H9 (cell line): ENCODE data around the gene PTGFRN. TPM values are rescaled to one million over a fixed set of nuclear protein-coding genes. Genes with fewer than 3 reads are reported as not detected.

Experiments
- DNase-seq: peaks from one replicate; pipeline ENCODE4 v3.0.0-alpha.2; 2017
- H2AFZ ChIP-seq: one replicate; pipeline ENCODE4 v1.6.1; 2013; ENCODE audit warnings: mild to moderate bottlenecking, low read length, control low read depth, moderate library complexity
- H2AK5ac ChIP-seq: 2 replicates; pipeline ENCODE4 v1.6.1; 2013; ENCODE audit warnings: low read length, control low read depth, mixed read lengths; ENCODE audit not compliant: insufficient read length
- H2BK120ac ChIP-seq: one replicate; pipeline ENCODE4 v1.6.1; 2013; ENCODE audit warnings: low read depth, mild to moderate bottlenecking, low read length, control low read depth, inconsistent platforms; ENCODE audit not compliant: poor library complexity, severe bottlenecking
- H2BK12ac ChIP-seq: 2 replicates; pipeline ENCODE4 v1.6.1; 2013; ENCODE audit warnings: low read length, control low read depth, mixed read lengths, low read depth; ENCODE audit not compliant: insufficient read length
- H2BK15ac ChIP-seq: 2 replicates; pipeline ENCODE4 v1.6.1; 2013; ENCODE audit warnings: low read depth, low read length, control low read depth
- H2BK20ac ChIP-seq: one replicate; pipeline ENCODE4 v1.6.1; 2013; ENCODE audit warnings: low read depth, mild to moderate bottlenecking, low read length, control low read depth, inconsistent platforms; ENCODE audit not compliant: poor library complexity, severe bottlenecking
- H2BK5ac ChIP-seq: 2 replicates; pipeline ENCODE4 v1.6.1; 2013; ENCODE audit warnings: low read length, control low read depth, mixed read lengths; ENCODE audit not compliant: insufficient read length
- H3K14ac ChIP-seq: 2 replicates; pipeline ENCODE4 v1.6.1; 2013; ENCODE audit warnings: low read length, control low read depth; ENCODE audit not compliant: insufficient read depth
- H3K18ac ChIP-seq: 2 replicates; pipeline ENCODE4 v1.6.1; 2013; ENCODE audit warnings: low read depth, mild to moderate bottlenecking, mixed read lengths, low read length, control low read depth; ENCODE audit not compliant: insufficient read length
- H3K23ac ChIP-seq: 2 replicates; pipeline ENCODE4 v1.6.1; 2013; ENCODE audit warnings: low read length, control low read depth, mixed read lengths, low read depth; ENCODE audit not compliant: insufficient read length
- H3K23me2 ChIP-seq: 2 replicates; pipeline ENCODE4 v1.6.1; 2013; ENCODE audit warnings: low read depth, mild to moderate bottlenecking, mixed read lengths, low read length, control low read depth; ENCODE audit not compliant: insufficient read length, poor library complexity, severe bottlenecking
- H3K27ac ChIP-seq: 2 replicates; pipeline ENCODE4 v1.5.1; 2013; ENCODE audit warnings: low read length, control low read depth, mixed read lengths, low read depth; ENCODE audit not compliant: insufficient read length
- H3K27me3 ChIP-seq: 2 replicates; pipeline ENCODE4 v1.6.1; 2013; ENCODE audit warnings: low read length, control low read depth, inconsistent platforms; ENCODE audit not compliant: insufficient read depth
- H3K4ac ChIP-seq: 2 replicates; pipeline ENCODE4 v1.6.1; 2013; ENCODE audit warnings: low read depth, mild to moderate bottlenecking, control low read depth, inconsistent platforms, low read length, moderate library complexity
- H3K4me1 ChIP-seq: 2 replicates; pipeline ENCODE4 v1.6.1; 2013; ENCODE audit warnings: low read length, control low read depth, inconsistent platforms; ENCODE audit not compliant: insufficient read depth
- H3K4me2 ChIP-seq: 2 replicates; pipeline ENCODE4 v1.6.1; 2013; ENCODE audit warnings: low read length, control low read depth, mixed read lengths; ENCODE audit not compliant: insufficient read length, insufficient read depth
- H3K56ac ChIP-seq: 2 replicates; pipeline ENCODE4 v1.6.1; 2013; ENCODE audit warnings: low read depth, mild to moderate bottlenecking, mixed read lengths, low read length, control low read depth; ENCODE audit not compliant: insufficient read length
- H3K79me1 ChIP-seq: 2 replicates; pipeline ENCODE4 v1.6.1; 2013; ENCODE audit warnings: low read depth, mild to moderate bottlenecking, moderate library complexity, low read length, control low read depth, inconsistent platforms; ENCODE audit not compliant: insufficient read depth, poor library complexity, severe bottlenecking
- H3K79me2 ChIP-seq: 2 replicates; pipeline ENCODE4 v1.6.1; 2013; ENCODE audit warnings: low read length, control low read depth, inconsistent platforms; ENCODE audit not compliant: insufficient read depth
- H3K9ac ChIP-seq: 2 replicates; pipeline ENCODE4 v1.6.1; 2013; ENCODE audit warnings: low read length, control low read depth, mixed read lengths; ENCODE audit not compliant: insufficient read length; ENCODE audit errors: extremely low read depth
- H3K9me3 ChIP-seq: one replicate; pipeline ENCODE4 v1.6.1; 2013; ENCODE audit warnings: low read depth, low read length, inconsistent platforms; ENCODE audit not compliant: control insufficient read depth
- H3T11ph ChIP-seq: one replicate; pipeline ENCODE4 v1.6.1; 2013; ENCODE audit warnings: mild to moderate bottlenecking, low read length, control low read depth, inconsistent platforms
- H4K20me1 ChIP-seq: one replicate; pipeline ENCODE4 v1.6.1; 2013; ENCODE audit not compliant: control insufficient read depth, insufficient read length, insufficient read depth
- H4K5ac ChIP-seq: 2 replicates; pipeline ENCODE4 v1.6.1; 2013; ENCODE audit warnings: low read depth, mild to moderate bottlenecking, mixed read lengths, low read length, control low read depth; ENCODE audit not compliant: insufficient read length
- H4K8ac ChIP-seq: replicated peaks from 2 replicates; pipeline ENCODE4 v1.6.1; 2013; ENCODE audit warnings: low read length, control low read depth, mixed read lengths, low read depth; ENCODE audit not compliant: insufficient read length
- H4K91ac ChIP-seq: 2 replicates; pipeline ENCODE4 v1.6.1; 2013; ENCODE audit warnings: low read depth, mild to moderate bottlenecking, moderate library complexity, mixed read lengths, low read length, control low read depth; ENCODE audit not compliant: insufficient read length
- H3K27ac Mint-ChIP-seq, 3 experiments: 2 replicates in 2 of 3; 3 replicates in 1 of 3; pipeline ENCODE4 v1.8.0; 2020 to 2021; ENCODE audit warnings: mixed read lengths in 3 of 3, mild to moderate bottlenecking in 1 of 3, moderate library complexity in 1 of 3
- H3K27me3 Mint-ChIP-seq: 2 replicates; pipeline ENCODE4 v1.8.0; 2021; ENCODE audit warnings: low read depth, mild to moderate bottlenecking, moderate library complexity, mixed read lengths
- H3K36me3 Mint-ChIP-seq, 3 experiments: 2 replicates in 2 of 3; 3 replicates in 1 of 3; pipeline ENCODE4 v1.8.0; 2020 to 2021; ENCODE audit warnings: low read depth in 3 of 3, mixed read lengths in 3 of 3; ENCODE audit not compliant: insufficient read depth in 1 of 3
- H3K4me1 Mint-ChIP-seq, 2 experiments: 2 replicates each; pipeline ENCODE4 v1.8.0; 2020; ENCODE audit warnings: mixed read lengths in 2 of 2
- H3K4me3 Mint-ChIP-seq, 2 experiments: 2 replicates in 1 of 2; 3 replicates in 1 of 2; pipeline ENCODE4 v1.8.0; 2020 to 2021; ENCODE audit warnings: mild to moderate bottlenecking in 2 of 2, mixed read lengths in 2 of 2, moderate library complexity in 1 of 2
- H3K9me3 Mint-ChIP-seq, 2 experiments: 2 replicates in 1 of 2; 3 replicates in 1 of 2; pipeline ENCODE4 v1.8.0; 2020; ENCODE audit warnings: mild to moderate bottlenecking in 2 of 2, mixed read lengths in 2 of 2, moderate library complexity in 1 of 2
- CTCF ChIP-seq: fragments of 200-600 bp; sonication (generic); conservative IDR thresholded peaks from 3 replicates; pipeline ENCODE4 v1.8.0; 2021; ENCODE audit warnings: antibody characterized with exemption, mild to moderate bottlenecking
- WGBS: extraction: QIAGEN DNeasy Blood & Tissue Kit; methylation state at CpG from one replicate; pipeline ENCODE4 v1.1.7; 2013; ENCODE audit warnings: missing lambda C conversion rate, low lambda C conversion rate, mixed read lengths; ENCODE audit not compliant: insufficient read length; ENCODE audit errors: extremely low coverage; 5-methylcytosine and 5-hydroxymethylcytosine counted together
- total RNA-seq: library from RNA; stranded (reverse); gene quantifications from 2 replicates; pipeline ENCODE4 v1.2.1, GENCODE V29; 2021

Gene PTGFRN
- total RNA-seq, 1 experiment from 2014 or later = 26.3 TPM

- Histone ChIP-seq H3T11ph (no peak overlapping the region), H3K23me2 (no peaks in the 10 kb centered on the region), H3K79me1 (no peaks in the 10 kb centered on the region), H3K9me3 (peaks cover 16% of the 10 kb centered on the region), H3K9ac (no peak overlapping the region), H4K5ac (no peak overlapping the region), H3K4me1 (no peaks in the 10 kb centered on the region), H2BK5ac (no peak overlapping the region), H3K79me2 (no peaks in the 10 kb centered on the region), H2BK15ac (no peak overlapping the region), H4K91ac (no peak overlapping the region), H2BK12ac (no peak overlapping the region), H3K23ac (no peak overlapping the region), H3K27ac (no peak overlapping the region), H4K8ac (no peak overlapping the region), H2AFZ (no peak overlapping the region), H3K4me2 (no peak overlapping the region), H4K20me1 (no peaks in the 10 kb centered on the region), H2BK20ac (no peak overlapping the region), H3K4ac (no peak overlapping the region), H3K27me3 (no peaks in the 10 kb centered on the region), H3K14ac (no peak overlapping the region), H2AK5ac (no peak overlapping the region), H3K18ac (no peak overlapping the region), H2BK120ac (no peak overlapping the region), H3K56ac (no peak overlapping the region)
- TF ChIP-seq CTCF = no peak
- peaks cover 33 to 34% of the 10 kb centered on the region in 2 experiments for H3K9me3 Mint-ChIP-seq
- DNase-seq = no peak
- peaks cover 51 to 59% (median 55%) of the 10 kb centered on the region in 3 experiments for H3K36me3 Mint-ChIP-seq
- no peaks in the 10 kb centered on the region for H3K27me3 Mint-ChIP-seq
- WGBS = no CpG with 5 or more reads among the region's 4 CpGs
- H3K4me1 Mint-ChIP-seq = peaks cover 0 to 4% of the 10 kb centered on the region in 2 experiments; a peak in 1 of 4 replicates
- no peak overlapping the region; a peak in 1 of 7 replicates for H3K27ac Mint-ChIP-seq
- H3K4me3 Mint-ChIP-seq = no peak overlapping the region
Measured at GRCh38 chr1:116971258-116971860, 61.6 kb downstream of the PTGFRN start.
